GM21390 (cell line): Measurements from ENCODE around the gene ZNF74.
"Not testable (repeated sequence)": the region's sequence is repeated elsewhere in the genome, so short reads cannot be mapped to it uniquely, and the experiment has no call there.

ENCODE experiments used
- ATAC-seq: cut with Tn5 transposase; IDR thresholded peaks from one replicate; pipeline ENCODE4 v1.9.1; 2021; ENCODE audit not compliant: unreplicated experiment

The ZNF74 gene

GRCh38 chr22:20374130-20374529 is 19.8 kb upstream of the ZNF74 start:
- not testable (repeated sequence) for ATAC-seq

- not testable (repeated sequence) for ATAC-seq
These were observed 17.7 kb upstream of the ZNF74 start for GRCh38 chr22:20376281-20376680.

- ATAC-seq, result not testable (repeated sequence)
These were observed 17.0 kb upstream of the ZNF74 start for GRCh38 chr22:20376983-20377382.

- no peak for ATAC-seq
These were observed 15.8 kb upstream of the ZNF74 start for GRCh38 chr22:20378110-20378509.

- not testable (repeated sequence) for ATAC-seq
These were observed 15.3 kb upstream of the ZNF74 start for GRCh38 chr22:20378684-20379083.

GRCh38 chr22:20380486-20380885 is 13.5 kb upstream of the ZNF74 start:
- no peak for ATAC-seq

- ATAC-seq, result no peak
These were observed 10.4 kb upstream of the ZNF74 start for GRCh38 chr22:20383538-20383937.

GRCh38 chr22:20384171-20384570 is 9.8 kb upstream of the ZNF74 start:
- no peak for ATAC-seq

- ATAC-seq, result no peak
These were observed 9.1 kb upstream of the ZNF74 start for GRCh38 chr22:20384865-20385264.

GRCh38 chr22:20386336-20386735 is 7.6 kb upstream of the ZNF74 start:
- no peak for ATAC-seq

- ATAC-seq, result no peak
These were observed 7.0 kb upstream of the ZNF74 start for GRCh38 chr22:20386972-20387371.

GRCh38 chr22:20388200-20388599 is 5.8 kb upstream of the ZNF74 start:
- ATAC-seq, result no peak

- ATAC-seq, result no peak
These were observed 4.7 kb upstream of the ZNF74 start for GRCh38 chr22:20389288-20389687.

GRCh38 chr22:20390394-20390907 is 3.5 kb upstream of the ZNF74 start:
- no peak for ATAC-seq

- no peak for ATAC-seq
These were observed 2.7 kb upstream of the ZNF74 start for GRCh38 chr22:20391222-20391621.

GRCh38 chr22:20392365-20392881 is 1.5 kb upstream of the ZNF74 start:
- ATAC-seq, result not testable (repeated sequence)

GRCh38 chr22:20392983-20393704 is 807 bp upstream of the ZNF74 start:
- no peak for ATAC-seq

- no peak for ATAC-seq
These were observed 1.4 kb downstream of the ZNF74 start for GRCh38 chr22:20395181-20395906.

GRCh38 chr22:20395907-20396287 is 1.9 kb downstream of the ZNF74 start:
- ATAC-seq, result no peak

GRCh38 chr22:20396639-20397038 is 2.7 kb downstream of the ZNF74 start:
- no peak for ATAC-seq

- no peak for ATAC-seq
These were observed 3.5 kb downstream of the ZNF74 start for GRCh38 chr22:20397498-20397897.

- no peak for ATAC-seq
These were observed 4.5 kb downstream of the ZNF74 start for GRCh38 chr22:20398420-20398819.
